SU-DHL-6 (cell line): ENCODE data around the gene PPP2R3B.

ENCODE experiments used
- H2AFZ ChIP-seq: fragments of 200-600 bp; sonication (generic); 2 replicates; pipeline ENCODE4 v1.6.1; 2014; ENCODE audit warnings: low read depth, mild to moderate bottlenecking, moderate library complexity, mixed read lengths, antibody characterized with exemption, low read length; ENCODE audit not compliant: severe bottlenecking
- H3F3A ChIP-seq: fragments of 200-600 bp; shearing (Covaris generic); 2 replicates; pipeline ENCODE4 v1.6.0; 2016; ENCODE audit warnings: antibody characterized with exemption, mild to moderate bottlenecking; ENCODE audit not compliant: insufficient read depth
- H3K27ac ChIP-seq: fragments of 200-600 bp; sonication (generic); 2 replicates; pipeline ENCODE4 v1.5.1; 2016; ENCODE audit warnings: low read depth, mild to moderate bottlenecking, low read length, moderate library complexity, mixed read lengths
- H3K27me3 ChIP-seq: fragments of 200-600 bp; sonication (generic), shearing (Covaris generic); 2 replicates; pipeline ENCODE4 v1.6.0; 2014; ENCODE audit warnings: mild to moderate bottlenecking, low read length
- H3K36me3 ChIP-seq: fragments of 200-600 bp; sonication (generic); 2 replicates; pipeline ENCODE4 v1.6.1; 2014; ENCODE audit warnings: mild to moderate bottlenecking, low read length, mixed read lengths
- H3K4me2 ChIP-seq: fragments of 300-600, 200-600 bp; shearing (Covaris generic), sonication (generic); 2 replicates; pipeline ENCODE4 v1.6.0; 2014; ENCODE audit warnings: low read length, low read depth, mild to moderate bottlenecking; ENCODE audit not compliant: poor library complexity, severe bottlenecking
- H3K4me3 ChIP-seq: fragments of 200-600 bp; sonication (generic); 2 replicates; pipeline ENCODE4 v1.5.1; 2014; ENCODE audit warnings: antibody characterized with exemption, low read length, mild to moderate bottlenecking, mixed read lengths; ENCODE audit not compliant: insufficient read depth, poor library complexity, severe bottlenecking
- H3K79me2 ChIP-seq: fragments of 200-600 bp; sonication (generic); 2 replicates; pipeline ENCODE4 v1.6.1; 2014; ENCODE audit warnings: mild to moderate bottlenecking, low read length, moderate library complexity; ENCODE audit not compliant: insufficient read depth
- H3K9ac ChIP-seq: fragments of 200-600 bp; sonication (generic); 2 replicates; pipeline ENCODE4 v1.7.0; 2014; ENCODE audit warnings: mild to moderate bottlenecking, low read length
- H3K9me2 ChIP-seq: fragments of 200-600 bp; sonication (generic); replicated peaks from 2 replicates; pipeline ENCODE4 v1.6.1; 2014; ENCODE audit warnings: low read length; ENCODE audit not compliant: insufficient read depth
- H3K9me3 ChIP-seq: fragments of 200-600 bp; sonication (generic); 2 replicates; pipeline ENCODE4 v1.6.1; 2014; ENCODE audit warnings: low read length, mixed read lengths; ENCODE audit not compliant: insufficient read depth
- H4K20me1 ChIP-seq: fragments of 200-600 bp; sonication (generic); 2 replicates; pipeline ENCODE4 v1.6.1; 2014; ENCODE audit warnings: low read depth, mild to moderate bottlenecking, antibody characterized with exemption, low read length, moderate library complexity, mixed read lengths
- CTCF ChIP-seq: fragments of 200-600 bp; sonication (generic); IDR thresholded peaks from one replicate; pipeline ENCODE4 v1.5.1; 2017; ENCODE audit warnings: antibody characterized with exemption, mild to moderate bottlenecking, low read length, moderate library complexity; ENCODE audit not compliant: insufficient read depth, poor library complexity, severe bottlenecking
- EZH2phosphoT487 ChIP-seq: fragments of 200-600 bp; sonication (generic), shearing (Covaris generic); conservative IDR thresholded peaks from 2 replicates; pipeline ENCODE4 v1.6.1; 2018; ENCODE audit warnings: mild to moderate bottlenecking, antibody characterized with exemption, low read length, moderate library complexity, mixed read lengths

Gene PPP2R3B

GRCh38 chrX:313546-313945 is 73.2 kb downstream of the PPP2R3B start:
- no peaks in the 10 kb centered on the region for H3K9me3 ChIP-seq
- H3K27me3 ChIP-seq: no peaks in the 10 kb centered on the region
- no peak for TF ChIP-seq EZH2phosphoT487
- TF ChIP-seq CTCF: no peak
- H3K36me3 ChIP-seq: no peaks in the 10 kb centered on the region
- no peaks in the 10 kb centered on the region for H3K79me2 ChIP-seq
- no peaks in the 10 kb centered on the region for H3K9me2 ChIP-seq
- no peak overlapping the region for H3K9ac ChIP-seq
- H3F3A ChIP-seq: no peaks in the 10 kb centered on the region
- H2AFZ ChIP-seq: no peak overlapping the region
- no peak overlapping the region for H3K4me3 ChIP-seq
- H4K20me1 ChIP-seq: no peaks in the 10 kb centered on the region
- no peak overlapping the region for H3K4me2 ChIP-seq
- H3K27ac ChIP-seq: no peak overlapping the region

- Histone ChIP-seq H3K36me3 (no peaks in the 10 kb centered on the region), H3K4me2 (no peak overlapping the region)
These were observed 73.9 kb downstream of the PPP2R3B start for GRCh38 chrX:312621-313331.

DNA sequence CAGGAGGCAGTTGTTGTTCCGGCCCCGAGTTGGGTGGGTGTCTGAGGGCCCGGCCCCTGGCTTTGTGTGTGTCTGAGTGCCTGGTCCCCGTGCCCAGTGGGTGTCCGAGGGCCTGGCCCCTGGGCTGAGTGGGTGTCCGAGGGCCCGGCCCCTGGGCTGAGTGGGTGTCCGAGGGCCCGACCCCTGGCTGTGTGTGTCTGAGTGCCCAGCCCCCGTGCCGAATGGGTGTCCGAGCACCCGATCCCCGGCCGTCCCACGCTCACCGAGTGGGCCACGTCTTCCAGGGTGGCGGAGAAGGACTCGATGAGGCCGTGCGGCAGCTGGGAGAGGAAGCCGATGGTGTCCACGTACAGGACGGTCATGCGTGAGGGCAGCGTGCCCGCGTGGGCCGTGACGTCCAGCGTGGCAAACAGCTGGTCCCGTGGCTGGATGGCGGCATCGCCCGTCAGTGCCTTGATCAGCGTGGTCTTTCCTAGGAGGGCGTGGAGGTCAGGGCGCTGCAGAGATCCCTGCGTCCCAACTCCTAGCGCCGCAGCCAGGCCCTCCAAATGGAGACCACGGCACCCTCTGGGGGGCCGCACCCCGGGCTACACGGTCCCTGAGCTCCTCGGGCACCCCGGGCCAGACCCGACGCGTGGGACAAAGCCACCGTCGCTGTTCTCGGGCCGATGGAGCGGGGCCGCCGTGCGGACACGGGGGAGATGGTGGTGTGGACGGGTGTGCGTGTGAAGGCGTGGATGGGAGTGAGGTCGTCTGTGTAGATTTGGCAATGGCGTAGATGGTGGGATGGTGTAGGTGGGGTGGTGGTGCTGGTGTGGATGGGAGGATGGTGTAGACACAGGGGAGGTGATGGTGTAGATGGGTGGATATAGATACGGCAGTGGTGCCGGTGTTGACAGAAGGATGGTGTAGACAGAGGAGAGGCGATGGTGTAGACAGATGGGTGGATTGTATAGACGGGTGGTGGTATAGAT is 75.3 kb downstream of the PPP2R3B start:
- Histone ChIP-seq H4K20me1 (no peaks in the 10 kb centered on the region), H2AFZ (no peak overlapping the region), H3K9me2 (no peaks in the 10 kb centered on the region), H3F3A (no peaks in the 10 kb centered on the region), H3K9ac (no peak overlapping the region), H3K36me3 (no peaks in the 10 kb centered on the region), H3K4me2 (no peak overlapping the region), H3K9me3 (no peaks in the 10 kb centered on the region), H3K4me3 (no peak overlapping the region), H3K79me2 (no peaks in the 10 kb centered on the region), H3K27ac (no peak overlapping the region), H3K27me3 (no peaks in the 10 kb centered on the region)
- TF ChIP-seq EZH2phosphoT487: no peak
- no peak for TF ChIP-seq CTCF

More at GRCh38 chrX:312621-313331, 73.9 kb downstream of the PPP2R3B start:
- Histone ChIP-seq H3K27ac (no peak overlapping the region), H3K9me2 (no peaks in the 10 kb centered on the region), H2AFZ (no peak overlapping the region), H3K9ac (no peak overlapping the region), H3K9me3 (no peaks in the 10 kb centered on the region), H4K20me1 (no peaks in the 10 kb centered on the region), H3K27me3 (no peaks in the 10 kb centered on the region), H3K79me2 (no peaks in the 10 kb centered on the region), H3K4me3 (no peak overlapping the region), H3F3A (no peaks in the 10 kb centered on the region)
- TF ChIP-seq EZH2phosphoT487 (no peak), CTCF (no peak)
